ENCODE results near the gene C2orf76.
"Not testable (repeated sequence)": the region's sequence is repeated elsewhere in the genome, so short reads cannot be mapped to it uniquely, and the experiment has no call there.

The C2orf76 gene

GRCh38 chr2:119293254-119293653 lies 73.4 kb downstream of the C2orf76 start:
- DNase-seq, result no peak

GRCh38 chr2:119292226-119292625 lies 74.4 kb downstream of the C2orf76 start:
- DNase-seq, result no peak

- no peak for DNase-seq
Measured at GRCh38 chr2:119291588-119292167, 75.0 kb downstream of the C2orf76 start.

GRCh38 chr2:119290859-119291587 lies 75.6 kb downstream of the C2orf76 start:
- no peak for DNase-seq

- DNase-seq, result no peak
Measured at GRCh38 chr2:119289642-119290041, 77.0 kb downstream of the C2orf76 start.

- no peak for DNase-seq
Measured at GRCh38 chr2:119289093-119289492, 77.5 kb downstream of the C2orf76 start.

GRCh38 chr2:119288576-119288975 lies 78.1 kb downstream of the C2orf76 start:
- DNase-seq, result no peak

- DNase-seq, result no peak
Measured at GRCh38 chr2:119286661-119287060, 80.0 kb downstream of the C2orf76 start.

GRCh38 chr2:119283873-119284331 lies 82.7 kb downstream of the C2orf76 start:
- DNase-seq, result no peak

GRCh38 chr2:119282996-119283511 lies 83.6 kb downstream of the C2orf76 start:
- DNase-seq, result no peak

GRCh38 chr2:119282146-119282995 lies 84.3 kb downstream of the C2orf76 start:
- no peak for DNase-seq

- DNase-seq, result no peak
Measured at GRCh38 chr2:119280680-119281079, 86.0 kb downstream of the C2orf76 start.

GRCh38 chr2:119279666-119280065 lies 87.0 kb downstream of the C2orf76 start:
- DNase-seq, result no peak

GRCh38 chr2:119278946-119279345 lies 87.7 kb downstream of the C2orf76 start:
- DNase-seq, result no peak

GRCh38 chr2:119278385-119278784 lies 88.2 kb downstream of the C2orf76 start:
- not testable (repeated sequence) for DNase-seq

GRCh38 chr2:119276864-119277263 lies 89.8 kb downstream of the C2orf76 start:
- DNase-seq, result no peak

- DNase-seq, result no peak
Measured at GRCh38 chr2:119267604-119268003, 99.0 kb downstream of the C2orf76 start.

- DNase-seq, result no peak
Measured at GRCh38 chr2:119266091-119266589, 100.5 kb downstream of the C2orf76 start.

- no peak for DNase-seq
Measured at GRCh38 chr2:119265693-119266066, 101.0 kb downstream of the C2orf76 start.

GRCh38 chr2:119264781-119265692 lies 101.6 kb downstream of the C2orf76 start:
- no peak for DNase-seq

GRCh38 chr2:119263656-119264055 lies 103.0 kb downstream of the C2orf76 start:
- DNase-seq, result no peak

- DNase-seq, result no peak
Measured at GRCh38 chr2:119263025-119263424, 103.6 kb downstream of the C2orf76 start.
